ENCODE data around the gene HDAC4.

- TF ChIP-seq POLR2A (IDR thresholded peaks at IDR 0.05) (no peak), POLR2AphosphoS5 (IDR thresholded peaks at IDR 0.05; ENCODE audit: insufficient read depth in 1 of 2, low read depth in 1 of 2) (no peak)
- TF ChIP-seq, protein P1, sequence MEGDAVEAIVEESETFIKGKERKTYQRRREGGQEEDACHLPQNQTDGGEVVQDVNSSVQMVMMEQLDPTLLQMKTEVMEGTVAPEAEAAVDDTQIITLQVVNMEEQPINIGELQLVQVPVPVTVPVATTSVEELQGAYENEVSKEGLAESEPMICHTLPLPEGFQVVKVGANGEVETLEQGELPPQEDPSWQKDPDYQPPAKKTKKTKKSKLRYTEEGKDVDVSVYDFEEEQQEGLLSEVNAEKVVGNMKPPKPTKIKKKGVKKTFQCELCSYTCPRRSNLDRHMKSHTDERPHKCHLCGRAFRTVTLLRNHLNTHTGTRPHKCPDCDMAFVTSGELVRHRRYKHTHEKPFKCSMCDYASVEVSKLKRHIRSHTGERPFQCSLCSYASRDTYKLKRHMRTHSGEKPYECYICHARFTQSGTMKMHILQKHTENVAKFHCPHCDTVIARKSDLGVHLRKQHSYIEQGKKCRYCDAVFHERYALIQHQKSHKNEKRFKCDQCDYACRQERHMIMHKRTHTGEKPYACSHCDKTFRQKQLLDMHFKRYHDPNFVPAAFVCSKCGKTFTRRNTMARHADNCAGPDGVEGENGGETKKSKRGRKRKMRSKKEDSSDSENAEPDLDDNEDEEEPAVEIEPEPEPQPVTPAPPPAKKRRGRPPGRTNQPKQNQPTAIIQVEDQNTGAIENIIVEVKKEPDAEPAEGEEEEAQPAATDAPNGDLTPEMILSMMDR (IDR thresholded peaks at IDR 0.05) = no peak
Observed at GRCh38 chr2:239003624-239004273, 397.1 kb downstream of the HDAC4 start.
